ENCODE results near the gene PSMB8. TPM values are rescaled to one million over a fixed set of nuclear protein-coding genes. Genes with fewer than 3 reads are reported as not detected.

The PSMB8 gene
- total RNA-seq, 2 experiments from 2014 or later, result 370 to 371 TPM

GRCh38 chr6:32827025-32827424 is 16.8 kb downstream of the PSMB8 start:
- intact Hi-C loops (cut with micrococcal nuclease), result loop anchor here (5.0 kb wide), 1 partner anchor 40 kb away; no protein-coding TSS in a partner anchor
- DNase-seq (no peak), ATAC-seq (no peak)
- H3K27ac Mint-ChIP-seq, result peak overlapping the region; percentile 58
- TF ChIP-seq, protein P1, sequence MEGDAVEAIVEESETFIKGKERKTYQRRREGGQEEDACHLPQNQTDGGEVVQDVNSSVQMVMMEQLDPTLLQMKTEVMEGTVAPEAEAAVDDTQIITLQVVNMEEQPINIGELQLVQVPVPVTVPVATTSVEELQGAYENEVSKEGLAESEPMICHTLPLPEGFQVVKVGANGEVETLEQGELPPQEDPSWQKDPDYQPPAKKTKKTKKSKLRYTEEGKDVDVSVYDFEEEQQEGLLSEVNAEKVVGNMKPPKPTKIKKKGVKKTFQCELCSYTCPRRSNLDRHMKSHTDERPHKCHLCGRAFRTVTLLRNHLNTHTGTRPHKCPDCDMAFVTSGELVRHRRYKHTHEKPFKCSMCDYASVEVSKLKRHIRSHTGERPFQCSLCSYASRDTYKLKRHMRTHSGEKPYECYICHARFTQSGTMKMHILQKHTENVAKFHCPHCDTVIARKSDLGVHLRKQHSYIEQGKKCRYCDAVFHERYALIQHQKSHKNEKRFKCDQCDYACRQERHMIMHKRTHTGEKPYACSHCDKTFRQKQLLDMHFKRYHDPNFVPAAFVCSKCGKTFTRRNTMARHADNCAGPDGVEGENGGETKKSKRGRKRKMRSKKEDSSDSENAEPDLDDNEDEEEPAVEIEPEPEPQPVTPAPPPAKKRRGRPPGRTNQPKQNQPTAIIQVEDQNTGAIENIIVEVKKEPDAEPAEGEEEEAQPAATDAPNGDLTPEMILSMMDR (IDR thresholded peaks at IDR 0.05), result no peak
- H3K27me3 Mint-ChIP-seq, result no peaks in the 10 kb centered on the region
- H3K4me1 Mint-ChIP-seq (ENCODE audit: low read depth), result peaks cover 45% of the 10 kb centered on the region
- POLR2A ChIA-PET, result interaction anchor here (1.0 to 5.7 kb wide), 5 partner anchors 11 to 145 kb away, joined by 3 to 47 read pairs (median 9); partner anchors contain the start of genes PSMB8, PSMB9, TAP1 and TAP2
- CTCF ChIA-PET, result interaction anchor here (0.8 to 5.4 kb wide), 7 partner anchors 12 to 174 kb away, joined by 3 to 52 read pairs (median 6); partner anchors contain the start of gene TAP2
- peaks cover 47% of the 10 kb centered on the region for H3K36me3 Mint-ChIP-seq (ENCODE audit: low read depth)
- H3K9me3 Mint-ChIP-seq, result no peaks in the 10 kb centered on the region
- no peak overlapping the region for H3K4me3 Mint-ChIP-seq

DNA sequence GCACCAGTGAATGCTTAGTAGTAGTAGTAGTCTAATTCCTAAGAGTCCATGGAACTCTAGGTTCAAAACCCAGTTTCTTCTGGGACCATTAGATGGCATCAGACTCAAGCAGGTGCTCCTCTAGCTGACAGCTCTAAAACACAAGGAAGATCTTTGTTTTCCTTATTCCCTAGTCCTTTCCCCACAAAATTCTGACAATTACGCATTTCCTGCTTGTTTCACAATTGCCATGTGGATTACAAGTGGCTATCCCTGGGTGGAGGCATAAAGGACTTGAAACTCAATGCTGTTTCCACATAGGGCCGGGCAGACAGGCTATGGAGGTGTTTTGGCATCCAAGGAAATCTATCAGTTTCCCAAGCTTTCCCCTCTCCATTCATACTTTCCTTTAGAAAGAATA is 17.9 kb downstream of the PSMB8 start:
- CTCF ChIA-PET, result interaction anchor here (1.0 to 5.4 kb wide), 4 partner anchors 13 to 158 kb away, joined by 3 to 52 read pairs (median 23); partner anchors contain the start of gene TAP2
- H3K27me3 Mint-ChIP-seq, result no peaks in the 10 kb centered on the region
- intact Hi-C loops (cut with micrococcal nuclease), result loop anchor here (5.0 kb wide), 1 partner anchor 41 kb away; no protein-coding TSS in a partner anchor
- H3K4me3 Mint-ChIP-seq, result no peak overlapping the region
- TF ChIP-seq, protein P1 (IDR thresholded peaks at IDR 0.05), result peak; percentile 16
- H3K36me3 Mint-ChIP-seq (ENCODE audit: low read depth), result peaks cover 38% of the 10 kb centered on the region
- ATAC-seq (no peak), DNase-seq (no peak)
- H3K27ac Mint-ChIP-seq, result no peak overlapping the region
- peaks cover 37% of the 10 kb centered on the region for H3K4me1 Mint-ChIP-seq (ENCODE audit: low read depth)
- POLR2A ChIA-PET, result interaction anchor here (0.9 to 5.7 kb wide), 3 partner anchors 9 to 19 kb away, joined by 3 to 47 read pairs (median 3); partner anchors contain the start of gene TAP2
- no peaks in the 10 kb centered on the region for H3K9me3 Mint-ChIP-seq

GRCh38 chr6:32819729-32820128 is 24.1 kb downstream of the PSMB8 start:
- Mint-ChIP-seq H3K9me3 (no peaks in the 10 kb centered on the region), H3K4me1 (ENCODE audit: low read depth) (peaks cover 14% of the 10 kb centered on the region), H3K27ac (no peak overlapping the region), H3K4me3 (no peak overlapping the region), H3K27me3 (no peaks in the 10 kb centered on the region), H3K36me3 (ENCODE audit: low read depth) (peaks cover 11% of the 10 kb centered on the region)
- POLR2A ChIA-PET, result interaction anchor here (0.9 to 4.3 kb wide), 5 partner anchors 8 to 25 kb away, joined by 3 to 25 read pairs (median 4); partner anchors contain the start of gene TAP2
- DNase-seq, result no peak
- intact Hi-C loops (cut with micrococcal nuclease), result no loop called here
- TF ChIP-seq, protein P1 (IDR thresholded peaks at IDR 0.05), result no peak
- CTCF ChIA-PET, result interaction anchor here (0.7 to 2.0 kb wide), 6 partner anchors 8 to 52 kb away, joined by 3 to 9 read pairs (median 4); partner anchors contain the start of gene TAP2
- peak; percentile 17 for ATAC-seq

GRCh38 chr6:32818867-32819266 is 25.0 kb downstream of the PSMB8 start:
- Mint-ChIP-seq H3K9me3 (no peaks in the 10 kb centered on the region), H3K4me3 (no peak overlapping the region), H3K36me3 (ENCODE audit: low read depth) (peaks cover 20% of the 10 kb centered on the region), H3K27ac (no peak overlapping the region), H3K4me1 (ENCODE audit: low read depth) (peaks cover 14% of the 10 kb centered on the region), H3K27me3 (no peaks in the 10 kb centered on the region)
- DNase-seq, result no peak
- ChIA-PET POLR2A (interaction anchor here (1.0 to 4.3 kb wide), 3 partner anchors 11 to 20 kb away, joined by 3 to 25 read pairs (median 6); partner anchors contain the start of gene TAP2), CTCF (interaction anchor here (1.0 to 1.8 kb wide), 3 partner anchors 9 to 49 kb away, joined by 3 to 9 read pairs (median 5); partner anchors contain the start of gene TAP2)
- TF ChIP-seq, protein P1 (IDR thresholded peaks at IDR 0.05), result no peak
- ATAC-seq, result no peak
- intact Hi-C loops (cut with micrococcal nuclease), result no loop called here

DNA sequence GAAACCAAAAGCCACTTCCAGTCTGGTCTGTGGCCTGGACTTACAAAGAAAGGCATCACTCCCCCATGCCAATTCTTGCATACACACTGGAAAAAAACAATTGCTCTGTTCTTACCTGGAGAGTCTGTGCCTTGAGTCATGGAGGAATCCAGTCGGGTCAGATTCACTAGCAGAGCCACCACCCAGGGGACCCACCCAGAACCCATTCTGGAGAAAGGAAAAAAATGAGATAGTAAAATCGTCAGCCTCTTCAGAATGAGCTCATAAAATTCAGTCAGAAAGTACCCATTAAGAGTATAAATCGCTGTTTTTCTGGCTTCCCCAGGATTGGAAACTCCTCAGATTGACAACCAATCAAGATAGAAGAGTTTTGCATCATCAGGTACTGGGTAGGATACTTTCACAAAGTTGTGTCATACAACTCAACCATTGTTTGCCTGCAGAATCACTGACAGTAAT is 27.1 kb downstream of the PSMB8 start, which contains the start of gene HLA-DOB:
Gene HLA-DOB, minus strand, starts transcription at position 257 of the 459 bp plus-strand sequence. Its CDS starts 51 bp downstream, at position 206.
- peak; percentile 74 for ATAC-seq
- Mint-ChIP-seq H3K4me1 (ENCODE audit: low read depth) (peaks cover 14% of the 10 kb centered on the region), H3K36me3 (ENCODE audit: low read depth) (peaks cover 33% of the 10 kb centered on the region), H3K27ac (no peak within 1 kb of the TSS), H3K9me3 (no peaks in the 10 kb centered on the region), H3K27me3 (no peaks in the 10 kb centered on the region), H3K4me3 (no peak within 1 kb of the TSS)
- TF ChIP-seq, protein P1 (IDR thresholded peaks at IDR 0.05), result no peak
- no peak for DNase-seq
- ChIA-PET CTCF (no interaction called here), POLR2A (no interaction called here)
- intact Hi-C loops (cut with micrococcal nuclease), result no loop called here
